Caco-2 (cell line): ENCODE data around the gene RASSF8. TPM values are rescaled to one million over a fixed set of nuclear protein-coding genes. Genes with fewer than 3 reads are reported as not detected.

ENCODE experiments used
- BruUV-seq: library from RNA; stranded (reverse); fragments of 400-500 nt; replicated peaks from 2 replicates; lab custom pipeline; 2021; lab: Mats Ljungman, UMichigan
- CTCF ChIA-PET: fragments of 300-600 bp; sonication (Branson Sonifier 250); formaldehyde crosslinking; loops from one replicate; lab custom pipeline; 2022; ENCODE audit warnings: antibody characterized with exemption; lab: Charles Lee
- POLR2A ChIA-PET: fragments of 300-600 bp; sonication (Branson Sonifier 250); formaldehyde crosslinking; loops from one replicate; lab custom pipeline; 2022; ENCODE audit warnings: antibody characterized with exemption; lab: Charles Lee
- DNase-seq, 2 experiments: peaks; one replicate each; pipeline versions ENCODE4 v3.0.0 to v3.0.0-alpha.2; 2020 to 2022
- H3K27me3 ChIP-seq: replicated peaks from 2 replicates; pipeline ENCODE4 v1.6.0; 2011; ENCODE audit warnings: low read length; ENCODE audit not compliant: control insufficient read depth, insufficient read depth
- H3K36me3 ChIP-seq: 2 replicates; pipeline ENCODE4 v1.5.1; 2011; ENCODE audit warnings: low read length; ENCODE audit not compliant: control insufficient read depth, insufficient read depth
- H3K4me1 ChIP-seq: fragments of 250-450 bp; sonication (Bioruptor Pico); 2 replicates; pipeline ENCODE4 v1.5.1; 2020; ENCODE audit warnings: mild to moderate bottlenecking
- H3K4me3 ChIP-seq: 2 replicates; pipeline ENCODE4 v1.5.1; 2011; ENCODE audit warnings: low read depth, mild to moderate bottlenecking, control low read depth, low read length
- H3K9me3 ChIP-seq: fragments of 250-450 bp; sonication (Bioruptor Pico); 2 replicates; pipeline ENCODE4 v1.5.1; 2020; ENCODE audit warnings: mild to moderate bottlenecking, moderate library complexity
- H3K27ac Mint-ChIP-seq: one replicate; pipeline ENCODE4 v1.8.0; 2022; ENCODE audit warnings: mixed read lengths; ENCODE audit not compliant: unreplicated experiment
- H3K27me3 Mint-ChIP-seq: one replicate; pipeline ENCODE4 v1.8.0; 2022; ENCODE audit warnings: mixed read lengths; ENCODE audit not compliant: insufficient read depth, unreplicated experiment
- H3K36me3 Mint-ChIP-seq: one replicate; pipeline ENCODE4 v1.8.0; 2022; ENCODE audit warnings: mild to moderate bottlenecking, mixed read lengths; ENCODE audit not compliant: insufficient read depth, unreplicated experiment
- H3K4me1 Mint-ChIP-seq: one replicate; pipeline ENCODE4 v1.8.0; 2022; ENCODE audit warnings: low read depth, mixed read lengths; ENCODE audit not compliant: unreplicated experiment
- H3K4me3 Mint-ChIP-seq: one replicate; pipeline ENCODE4 v1.8.0; 2022; ENCODE audit warnings: mild to moderate bottlenecking, moderate library complexity, mixed read lengths; ENCODE audit not compliant: unreplicated experiment
- H3K9me3 Mint-ChIP-seq: one replicate; pipeline ENCODE4 v1.8.0; 2022; ENCODE audit warnings: mixed read lengths; ENCODE audit not compliant: unreplicated experiment
- intact Hi-C: fragments of 100-400 bp; cut with micrococcal nuclease; formaldehyde crosslinking; loops from one replicate; pipeline ENCODE4 v1.10.0; 2022; ENCODE audit not compliant: unreplicated experiment
- total RNA-seq: library from RNA; stranded (reverse); gene quantifications from 2 replicates; pipeline ENCODE4 v1.2.3, GENCODE V29; 2022
- TF ChIP-seq, protein P1 (sequence below), 2 experiments: fragments of 200-600 bp in 1 of 2; IDR thresholded peaks; 1 replicate in 1 of 2; 2 replicates in 1 of 2; pipeline versions ENCODE4 v1.5.1 to v1.8.0; 2011 to 2022; ENCODE audit warnings: antibody characterized with exemption in 1 of 2, control low read depth in 1 of 2, inconsistent platforms in 1 of 2, low read depth in 1 of 2, low read length in 1 of 2, mild to moderate bottlenecking in 1 of 2, moderate library complexity in 1 of 2; ENCODE audit not compliant: insufficient read depth in 1 of 2, severe bottlenecking in 1 of 2, unreplicated experiment in 1 of 2

Gene RASSF8
- total RNA-seq, 1 experiment from 2014 or later = 143 TPM

DNA sequence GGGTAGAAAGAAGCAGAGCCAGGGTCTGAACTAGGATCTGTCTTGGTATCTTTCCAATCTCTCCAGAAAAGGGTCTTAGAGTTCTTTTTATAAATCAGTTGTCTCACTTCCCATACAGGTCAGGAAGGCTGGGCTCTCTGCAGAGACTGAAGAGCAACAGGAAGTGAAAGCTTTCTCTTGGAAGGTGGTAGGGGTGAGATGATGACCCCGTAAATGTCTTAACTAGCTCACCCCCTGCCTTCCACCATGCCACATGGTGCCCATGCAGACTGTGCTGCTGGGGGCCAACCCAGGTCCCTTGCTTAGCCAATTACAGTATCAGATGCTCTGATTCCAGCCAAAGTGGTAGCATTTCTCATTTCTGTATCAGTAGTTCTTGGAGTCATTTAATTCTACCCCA lies 17.6 kb upstream of the RASSF8 start:
- intact Hi-C loops = no loop called here
- ChIA-PET CTCF (interaction anchor here (0.7 kb wide), 1 partner anchor 91 kb away, joined by 5 read pairs; no protein-coding TSS in a partner anchor), POLR2A (no interaction called here)
- Mint-ChIP-seq H3K4me1 (peaks cover 32% of the 10 kb centered on the region), H3K4me3 (no peak overlapping the region), H3K27me3 (no peaks in the 10 kb centered on the region), H3K36me3 (no peaks in the 10 kb centered on the region), H3K9me3 (no peaks in the 10 kb centered on the region), H3K27ac (no peak overlapping the region)
- BruUV-seq = no TSS peak
- Histone ChIP-seq H3K4me3 (no peak overlapping the region), H3K4me1 (peaks cover 21% of the 10 kb centered on the region), H3K9me3 (no peaks in the 10 kb centered on the region; the same call in 1 of the 2 replicates), H3K36me3 (no peaks in the 10 kb centered on the region), H3K27me3 (no peaks in the 10 kb centered on the region)
- TF ChIP-seq, protein P1, sequence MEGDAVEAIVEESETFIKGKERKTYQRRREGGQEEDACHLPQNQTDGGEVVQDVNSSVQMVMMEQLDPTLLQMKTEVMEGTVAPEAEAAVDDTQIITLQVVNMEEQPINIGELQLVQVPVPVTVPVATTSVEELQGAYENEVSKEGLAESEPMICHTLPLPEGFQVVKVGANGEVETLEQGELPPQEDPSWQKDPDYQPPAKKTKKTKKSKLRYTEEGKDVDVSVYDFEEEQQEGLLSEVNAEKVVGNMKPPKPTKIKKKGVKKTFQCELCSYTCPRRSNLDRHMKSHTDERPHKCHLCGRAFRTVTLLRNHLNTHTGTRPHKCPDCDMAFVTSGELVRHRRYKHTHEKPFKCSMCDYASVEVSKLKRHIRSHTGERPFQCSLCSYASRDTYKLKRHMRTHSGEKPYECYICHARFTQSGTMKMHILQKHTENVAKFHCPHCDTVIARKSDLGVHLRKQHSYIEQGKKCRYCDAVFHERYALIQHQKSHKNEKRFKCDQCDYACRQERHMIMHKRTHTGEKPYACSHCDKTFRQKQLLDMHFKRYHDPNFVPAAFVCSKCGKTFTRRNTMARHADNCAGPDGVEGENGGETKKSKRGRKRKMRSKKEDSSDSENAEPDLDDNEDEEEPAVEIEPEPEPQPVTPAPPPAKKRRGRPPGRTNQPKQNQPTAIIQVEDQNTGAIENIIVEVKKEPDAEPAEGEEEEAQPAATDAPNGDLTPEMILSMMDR (IDR thresholded peaks at IDR 0.05; ENCODE audit: insufficient read depth in 1 of 2, low read depth in 1 of 2, low read length in 1 of 2, severe bottlenecking in 1 of 2, unreplicated experiment in 1 of 2) = no peak
- no peak for DNase-seq

DNA sequence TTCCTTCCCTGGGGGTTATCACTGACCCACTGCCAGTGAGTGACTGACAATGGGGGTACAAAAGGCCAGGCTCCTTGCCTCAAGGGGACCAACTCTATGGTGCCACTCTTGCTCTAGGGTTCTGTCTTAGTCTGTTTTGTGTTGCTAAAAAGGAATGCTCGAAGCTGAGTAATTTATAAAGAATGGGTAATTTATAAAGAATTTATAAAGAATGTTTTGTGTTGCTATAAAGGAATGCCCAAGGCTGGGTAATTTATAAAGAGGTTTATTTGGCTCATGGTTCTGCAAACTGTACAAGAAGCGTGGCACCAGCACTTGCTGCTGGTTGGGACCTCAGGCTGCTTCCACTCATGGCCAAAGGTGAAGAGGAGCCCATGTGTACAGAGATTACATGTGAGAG lies 15.8 kb upstream of the RASSF8 start:
- ChIA-PET CTCF (no interaction called here), POLR2A (interaction anchor here (0.5 kb wide), 1 partner anchor 15 kb away, joined by 3 read pairs; no protein-coding TSS in a partner anchor)
- intact Hi-C loops = no loop called here
- Histone ChIP-seq H3K9me3 (no peaks in the 10 kb centered on the region; the same call in 1 of the 2 replicates), H3K36me3 (no peaks in the 10 kb centered on the region), H3K4me3 (no peak overlapping the region), H3K27me3 (no peaks in the 10 kb centered on the region), H3K4me1 (peaks cover 20% of the 10 kb centered on the region)
- Mint-ChIP-seq H3K27me3 (no peaks in the 10 kb centered on the region), H3K36me3 (no peaks in the 10 kb centered on the region), H3K9me3 (no peaks in the 10 kb centered on the region), H3K27ac (no peak overlapping the region), H3K4me1 (peaks cover 31% of the 10 kb centered on the region), H3K4me3 (no peak overlapping the region)
- no TSS peak for BruUV-seq
- no peak for DNase-seq
- TF ChIP-seq, protein P1 (IDR thresholded peaks at IDR 0.05; ENCODE audit: insufficient read depth in 1 of 2, low read depth in 1 of 2, low read length in 1 of 2, severe bottlenecking in 1 of 2, unreplicated experiment in 1 of 2) = no peak

DNA sequence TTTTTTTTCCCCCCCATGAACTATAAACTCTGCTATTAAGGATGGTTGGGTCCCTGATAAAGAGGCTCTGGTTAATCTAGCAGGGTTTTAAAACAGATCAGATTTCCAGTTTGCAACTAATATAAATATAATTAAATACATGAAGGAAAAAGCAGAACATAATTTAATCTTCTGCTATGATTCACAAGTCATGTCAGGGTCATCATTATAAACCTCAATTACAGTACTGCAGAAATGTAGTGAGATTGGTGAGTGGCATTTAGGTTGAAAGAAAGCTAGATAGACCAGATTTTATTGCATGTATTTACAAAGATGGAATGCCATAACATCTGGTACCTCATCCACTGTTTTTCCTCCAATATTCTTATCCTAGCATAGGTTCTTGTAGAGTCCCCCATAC lies 14.5 kb upstream of the RASSF8 start:
- Mint-ChIP-seq H3K27me3 (no peaks in the 10 kb centered on the region), H3K36me3 (no peaks in the 10 kb centered on the region), H3K4me1 (peaks cover 23% of the 10 kb centered on the region), H3K27ac (no peak overlapping the region), H3K9me3 (no peaks in the 10 kb centered on the region), H3K4me3 (no peak overlapping the region)
- intact Hi-C loops = no loop called here
- H3K4me1 ChIP-seq = peaks cover 10% of the 10 kb centered on the region
- POLR2A ChIA-PET = no interaction called here
- no TSS peak for BruUV-seq
- DNase-seq = no peak
- TF ChIP-seq, protein P1 (IDR thresholded peaks at IDR 0.05; ENCODE audit: insufficient read depth in 1 of 2, low read depth in 1 of 2, low read length in 1 of 2, severe bottlenecking in 1 of 2, unreplicated experiment in 1 of 2) = no peak
- CTCF ChIA-PET = no interaction called here
- H3K9me3 ChIP-seq = no peaks in the 10 kb centered on the region; the same call in 1 of the 2 replicates
- H3K36me3 ChIP-seq = no peaks in the 10 kb centered on the region
- H3K4me3 ChIP-seq = no peak overlapping the region
- H3K27me3 ChIP-seq = no peaks in the 10 kb centered on the region
